Left colon (tissue), 2 donors: ENCODE data around the gene ZMIZ1. TPM values are rescaled to one million over a fixed set of nuclear protein-coding genes. Genes with fewer than 3 reads are reported as not detected.

Source experiments
- ATAC-seq: fragments of 200-7000 bp; cut with Tn5 transposase; one replicate; pipeline ENCODE4 v1.9.1; 2020; ENCODE audit warnings: mild to moderate bottlenecking, moderate library complexity
- DNase-seq, 2 donors: peaks; one replicate each; pipeline ENCODE4 v3.0.0-alpha.2; 2020
- intact Hi-C, 2 donors: fragments of 100-400 bp; cut with DNase I in 1 of 2; cut with micrococcal nuclease in 1 of 2; formaldehyde crosslinking; loops; one replicate each; pipeline versions ENCODE4 v1.11.2 to v1.14.0; 2022; cut with DNase I, micrococcal nuclease
- total RNA-seq, 2 donors: library from RNA; stranded (reverse); fragmentation: NEBNext Ultra II Directional; extraction: Animal tissue kit (Norgen Biotek cat#: 25700); gene quantifications; one replicate each; pipeline ENCODE4 v1.2.1, GENCODE V29; 2021
- donor health status: DM: no; HTN: no; CAD: no.
- donor health status: DM: yes; HTN: yes; CAD: no.

The ZMIZ1 gene
- total RNA-seq, 2 donors from 2014 or later, result 50.7 to 63.9 TPM

DNA sequence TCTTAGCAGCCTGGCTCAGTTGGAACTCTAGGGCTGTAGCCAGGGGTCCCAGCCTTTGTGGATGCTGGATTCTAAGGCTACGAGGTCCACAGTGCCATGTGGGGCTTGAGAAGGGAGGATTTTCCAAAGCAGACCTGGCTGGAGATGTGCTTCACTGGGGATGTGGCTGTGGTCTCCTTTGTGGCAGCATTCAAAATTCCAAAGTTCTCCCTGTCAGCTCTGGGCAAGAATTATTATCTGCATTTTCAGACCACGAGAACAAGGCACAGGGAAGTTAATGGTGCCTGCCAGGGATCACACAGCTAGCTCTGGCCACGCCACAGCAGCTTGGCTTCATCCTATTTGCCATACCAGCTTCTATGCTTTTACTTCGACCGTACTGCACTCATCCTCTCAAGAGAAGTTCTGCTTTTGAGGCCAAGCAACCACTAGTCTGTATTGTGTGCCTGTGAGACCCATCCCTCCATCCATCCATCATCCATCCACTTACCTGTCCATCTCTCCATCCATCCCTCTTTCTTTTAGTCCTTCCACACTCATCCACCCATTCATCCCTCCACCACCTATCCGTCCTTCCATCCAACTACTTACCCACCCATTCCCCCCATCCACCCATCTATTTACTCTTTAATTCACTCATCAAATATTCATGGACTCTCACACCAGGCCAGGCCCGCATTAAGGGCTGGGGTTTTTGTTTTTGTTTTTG is 71.5 kb downstream of the ZMIZ1 start:
- ATAC-seq, result no peak
- intact Hi-C loops, result no loop called here

DNA sequence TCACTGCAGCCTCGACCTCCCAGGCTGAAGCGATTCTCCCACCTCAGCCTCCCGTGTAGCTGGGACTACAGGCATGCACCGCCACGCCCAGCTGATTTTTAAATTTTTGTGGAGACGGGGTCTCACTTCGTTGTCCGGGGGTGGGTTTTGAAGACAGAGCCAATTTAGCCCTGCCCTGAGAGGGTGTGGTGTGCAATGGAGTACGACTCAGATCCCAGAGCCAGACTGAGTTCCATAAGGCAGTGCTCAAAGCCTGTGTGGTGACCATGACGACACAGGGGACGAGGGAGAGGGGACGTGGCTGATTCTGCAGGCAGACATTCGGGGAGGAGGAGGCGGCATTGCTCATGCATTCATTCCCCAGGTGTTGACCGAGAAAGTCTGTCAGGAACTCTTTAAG is 72.1 kb downstream of the ZMIZ1 start:
- DNase-seq (no peak), ATAC-seq (no peak)
- intact Hi-C loops, result no loop called here

More for the DNA sequence above, 71.5 kb downstream of the ZMIZ1 start:
- no peak for DNase-seq

DNA sequence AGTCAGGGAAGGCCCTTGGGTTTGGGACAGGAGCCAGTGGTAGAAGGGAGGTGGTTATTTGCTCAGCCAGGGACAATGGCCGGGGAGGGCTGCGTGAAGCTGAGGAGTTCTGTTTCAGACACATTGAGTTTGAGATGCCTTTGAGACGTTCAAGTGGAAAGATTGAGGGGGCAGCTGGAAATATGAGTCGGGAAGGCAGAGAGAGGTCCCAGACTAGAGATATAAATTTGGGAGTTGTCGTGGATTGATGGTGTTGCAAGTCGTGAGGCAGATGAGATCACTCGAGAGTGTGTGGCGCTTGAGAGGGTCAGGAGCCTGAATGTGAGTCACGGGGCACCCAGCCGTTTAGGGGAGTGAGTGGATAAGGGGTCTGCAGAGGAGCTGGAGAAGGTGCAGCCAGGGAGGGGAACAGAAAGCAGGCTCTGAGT is 73.3 kb downstream of the ZMIZ1 start:
- DNase-seq (no peak), ATAC-seq (no peak)
- intact Hi-C loops, result no loop called here

DNA sequence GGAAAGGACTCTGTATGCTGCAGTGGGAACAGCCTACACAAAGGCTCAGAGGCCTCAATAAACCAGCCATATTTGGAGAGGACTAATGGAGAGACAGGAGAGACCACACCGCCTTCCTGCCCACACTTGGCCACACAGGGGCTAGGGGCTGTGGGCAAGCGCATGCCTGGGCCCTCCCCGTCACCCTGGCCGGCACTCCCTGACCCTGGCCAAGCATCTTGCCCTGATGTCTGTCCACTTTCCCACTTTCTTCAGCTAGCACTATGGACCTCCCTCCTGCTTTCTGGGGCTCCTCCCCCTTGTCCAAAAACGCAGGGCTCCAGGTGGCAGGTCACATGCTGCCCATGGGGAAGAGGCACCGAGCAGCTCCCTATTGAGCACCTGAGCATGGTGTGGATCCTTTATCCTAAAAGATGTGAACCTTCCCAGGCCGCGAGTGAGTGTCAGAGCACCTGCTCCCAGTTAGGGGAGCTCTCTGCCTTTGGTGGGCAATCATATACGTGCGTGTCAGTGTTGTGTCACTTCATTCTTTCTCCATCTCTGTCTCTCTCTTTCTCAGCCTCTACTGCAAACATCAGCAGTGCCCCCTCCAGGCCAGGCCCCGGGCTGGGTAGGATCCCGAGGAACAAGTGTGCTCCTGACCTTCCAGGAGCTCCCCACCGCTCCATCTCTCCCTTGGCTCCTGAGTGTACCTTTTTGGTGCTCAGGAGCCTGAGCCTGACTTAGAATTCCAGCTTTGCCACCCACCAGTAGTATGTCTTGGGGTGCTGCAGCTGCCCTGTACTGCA is 74.0 kb downstream of the ZMIZ1 start:
- intact Hi-C loops, result no loop called here
- DNase-seq (no peak), ATAC-seq (no peak)

DNA sequence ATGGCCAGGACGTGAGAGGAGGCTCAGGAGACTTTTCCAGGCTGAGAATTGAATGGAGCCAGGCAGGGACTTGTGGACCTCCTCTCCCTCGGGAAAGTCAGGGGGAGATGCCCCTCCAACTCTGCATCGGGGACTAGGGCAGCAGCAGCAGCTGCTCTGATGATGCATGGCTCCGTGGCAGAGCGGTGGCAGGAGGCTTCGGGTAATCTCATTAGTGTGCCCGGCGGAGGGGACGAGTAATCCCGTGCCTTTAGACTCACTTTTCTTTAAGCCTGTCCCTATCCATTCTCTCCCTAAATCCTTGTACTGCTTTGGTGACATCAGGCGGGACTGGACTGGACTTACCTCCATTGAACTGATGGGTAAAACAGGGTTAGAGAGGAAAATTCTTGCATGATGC is 75.1 kb downstream of the ZMIZ1 start:
- DNase-seq, result no peak
- ATAC-seq, result no peak
- intact Hi-C loops, result no loop called here

DNA sequence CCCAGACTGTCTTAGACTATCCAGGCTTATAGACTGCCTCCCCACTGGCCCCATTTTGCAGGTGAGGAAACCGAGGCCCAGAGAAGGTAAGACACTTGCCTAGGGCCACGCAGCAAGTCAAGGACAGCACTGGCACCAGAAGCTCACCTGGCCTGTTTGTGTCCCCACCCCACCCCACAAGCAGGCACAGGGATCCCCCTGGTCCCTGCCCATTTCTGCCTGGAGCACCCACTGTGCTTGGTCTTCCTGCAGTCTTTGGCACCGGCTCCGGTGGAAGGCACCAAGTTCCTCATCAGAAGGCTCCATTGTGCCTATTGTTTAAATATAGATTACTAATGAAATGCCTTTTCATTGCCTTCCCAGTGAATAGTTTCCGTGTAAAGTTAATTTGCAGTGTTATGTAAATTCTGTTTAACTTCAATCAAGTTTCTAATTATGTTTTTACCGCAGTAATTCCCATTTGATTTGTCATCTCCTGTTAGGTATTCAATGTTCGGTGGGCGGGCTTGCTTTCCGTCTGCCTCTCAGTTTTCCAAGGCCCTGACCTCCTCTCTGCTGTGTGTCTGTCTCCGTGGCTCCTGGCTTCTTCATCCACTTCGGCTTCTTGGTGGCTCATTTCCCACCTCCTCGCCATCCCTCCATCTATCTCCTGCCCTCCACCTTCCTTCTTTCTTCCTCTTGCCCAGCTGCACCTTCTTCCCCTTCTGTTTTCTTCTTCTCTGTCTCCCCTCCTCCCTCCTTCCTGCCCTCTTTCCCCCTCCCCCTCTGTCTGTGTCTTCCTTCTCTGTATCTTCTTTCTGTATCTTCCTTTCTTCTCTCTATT is 75.8 kb downstream of the ZMIZ1 start:
- intact Hi-C loops, result no loop called here
- DNase-seq (no peak), ATAC-seq (no peak)

DNA sequence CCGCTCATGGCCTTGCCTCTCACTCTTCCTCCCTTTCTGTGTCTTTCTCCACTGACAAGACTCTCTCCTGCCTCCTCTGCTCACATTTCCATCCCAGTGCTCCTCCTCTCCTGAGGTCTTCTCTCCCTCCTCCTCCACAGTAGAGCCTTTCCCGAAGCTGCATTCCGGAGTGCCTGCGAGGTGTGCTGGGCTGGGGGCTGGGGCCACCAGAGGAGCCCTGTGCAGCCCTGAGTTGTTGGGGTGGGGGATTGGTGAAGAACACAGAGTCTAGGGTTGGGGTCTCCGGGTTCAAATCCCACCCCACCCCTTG is 76.4 kb downstream of the ZMIZ1 start:
- intact Hi-C loops, result no loop called here
- no peak for ATAC-seq
- no peak for DNase-seq

DNA sequence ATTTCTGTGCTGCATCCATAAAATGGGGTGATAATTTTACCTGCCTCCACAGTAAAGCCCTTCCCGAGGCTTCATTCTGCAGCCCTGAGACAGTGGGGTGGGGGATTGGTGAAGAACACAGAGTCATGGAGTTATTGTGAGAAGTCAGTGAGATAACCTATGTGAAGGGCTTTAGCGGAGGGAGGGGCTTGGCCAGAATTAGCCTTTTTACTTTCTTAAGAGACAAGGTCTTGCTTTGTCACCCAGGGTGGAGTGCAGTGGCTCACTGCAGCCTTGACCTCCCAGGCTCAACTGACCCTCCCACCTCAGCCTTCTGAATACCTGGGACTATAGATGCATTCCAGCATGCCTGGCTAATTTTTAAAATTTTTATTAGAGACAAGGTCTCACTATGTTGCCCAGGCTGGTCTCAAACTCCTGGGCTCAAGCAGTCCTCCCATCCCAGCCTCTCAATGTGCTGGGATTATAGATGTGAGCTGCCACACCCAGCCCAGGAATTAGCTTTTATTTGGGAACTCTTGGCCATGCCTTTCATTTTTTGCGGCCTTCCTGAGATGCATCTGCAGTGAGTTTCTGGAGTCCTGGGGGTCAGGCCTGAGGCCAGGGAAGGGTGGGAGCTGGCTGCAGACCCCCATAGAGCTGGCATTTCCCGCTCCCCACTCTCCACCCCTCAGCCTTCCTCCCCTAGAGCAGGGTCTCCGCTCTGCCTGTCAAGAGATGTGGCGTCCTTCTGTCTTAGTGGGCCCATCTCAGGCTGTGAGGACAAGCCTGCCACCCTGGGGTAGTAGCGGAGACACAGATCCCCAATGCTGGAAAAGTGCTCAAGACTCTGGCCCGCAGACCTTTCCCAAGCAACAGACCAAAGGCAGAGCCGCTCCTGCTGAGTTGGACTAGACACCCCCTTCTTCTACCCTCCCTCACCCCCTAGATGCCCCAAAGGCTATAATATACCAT is 77.0 kb downstream of the ZMIZ1 start:
- intact Hi-C loops, result no loop called here
- ATAC-seq (no peak), DNase-seq (no peak)

DNA sequence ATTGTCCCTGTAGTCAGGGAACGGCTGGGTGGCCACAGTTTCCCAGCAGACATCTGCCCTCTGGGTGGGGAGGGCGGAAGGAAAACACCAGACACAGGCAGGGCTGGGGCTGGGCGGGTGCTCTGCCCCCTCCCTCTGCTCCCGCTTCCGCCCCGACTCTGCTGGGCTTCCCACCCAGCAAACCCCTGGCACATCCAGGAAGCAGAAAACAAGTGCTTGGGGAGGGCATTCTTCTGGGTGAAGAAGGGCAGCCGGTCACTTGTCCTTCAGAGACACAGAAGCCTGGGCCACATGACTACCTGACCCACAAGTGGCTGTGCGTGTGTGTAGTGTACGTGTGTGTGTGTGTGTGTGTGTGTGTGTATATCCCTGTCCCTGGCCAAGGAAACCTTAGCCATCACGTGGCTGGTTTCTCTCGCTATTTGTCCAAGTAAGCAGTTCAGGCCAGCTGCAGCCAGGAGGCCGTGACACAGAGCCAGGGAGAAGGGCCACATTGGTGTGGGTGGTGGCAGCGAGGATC is 77.9 kb downstream of the ZMIZ1 start:
- ATAC-seq, result no peak

DNA sequence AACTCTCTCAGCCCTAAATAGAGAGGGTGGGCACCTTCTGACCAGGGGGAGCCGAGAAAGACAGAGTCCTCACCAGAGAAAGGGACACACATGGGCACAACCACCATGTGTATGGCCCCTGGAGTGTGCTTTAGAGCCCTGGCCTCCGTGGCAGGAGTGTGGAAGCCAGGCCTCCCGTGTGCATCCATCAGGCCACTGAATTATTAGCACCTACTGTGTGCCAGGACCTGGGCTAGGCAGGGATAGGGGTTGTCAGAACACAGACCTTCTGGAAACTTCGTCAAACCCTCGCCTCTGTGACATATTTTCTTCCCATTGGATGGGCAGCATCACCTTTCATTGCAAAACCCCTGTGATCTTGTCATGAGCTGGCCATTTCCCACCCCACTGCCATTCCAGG is 78.5 kb downstream of the ZMIZ1 start:
- intact Hi-C loops, result no loop called here
- ATAC-seq (no peak), DNase-seq (no peak)

More for the DNA sequence above, 77.9 kb downstream of the ZMIZ1 start:
- peak; percentile 45 to 69 for DNase-seq
- intact Hi-C loops, result no loop called here

DNA sequence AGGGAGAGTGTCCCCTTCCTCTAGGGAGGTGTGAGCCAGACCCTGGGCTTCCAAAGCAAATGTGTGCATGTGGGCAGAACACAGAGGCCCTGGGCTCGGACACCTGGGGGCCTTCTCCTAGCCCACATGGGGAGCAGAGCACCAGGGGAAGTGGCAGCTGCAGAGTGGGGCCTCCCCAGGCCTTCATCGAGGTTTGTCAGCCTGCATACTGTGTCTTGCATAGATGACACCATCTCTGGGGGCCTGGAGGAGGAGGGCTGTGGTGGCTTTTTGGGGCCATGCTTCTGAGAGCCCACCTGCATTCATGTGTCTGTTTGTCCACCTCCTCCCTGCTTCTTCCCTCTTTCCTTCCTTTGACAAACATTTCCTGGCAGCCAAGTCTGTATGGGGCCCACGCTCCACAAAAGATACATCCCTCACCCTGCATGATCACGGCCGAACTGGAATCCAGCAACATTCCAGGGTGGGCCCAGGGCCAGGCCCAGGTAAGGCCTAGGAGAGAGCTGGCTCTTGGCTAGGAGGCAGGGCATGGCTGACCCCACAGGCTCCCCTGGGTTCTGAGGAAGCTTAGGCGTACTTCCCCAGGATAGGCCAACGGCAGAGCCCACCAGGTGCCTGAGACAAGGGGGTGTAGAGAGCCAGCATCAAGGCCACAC is 79.2 kb downstream of the ZMIZ1 start:
- no peak for DNase-seq
- no peak for ATAC-seq
- intact Hi-C loops, result no loop called here

DNA sequence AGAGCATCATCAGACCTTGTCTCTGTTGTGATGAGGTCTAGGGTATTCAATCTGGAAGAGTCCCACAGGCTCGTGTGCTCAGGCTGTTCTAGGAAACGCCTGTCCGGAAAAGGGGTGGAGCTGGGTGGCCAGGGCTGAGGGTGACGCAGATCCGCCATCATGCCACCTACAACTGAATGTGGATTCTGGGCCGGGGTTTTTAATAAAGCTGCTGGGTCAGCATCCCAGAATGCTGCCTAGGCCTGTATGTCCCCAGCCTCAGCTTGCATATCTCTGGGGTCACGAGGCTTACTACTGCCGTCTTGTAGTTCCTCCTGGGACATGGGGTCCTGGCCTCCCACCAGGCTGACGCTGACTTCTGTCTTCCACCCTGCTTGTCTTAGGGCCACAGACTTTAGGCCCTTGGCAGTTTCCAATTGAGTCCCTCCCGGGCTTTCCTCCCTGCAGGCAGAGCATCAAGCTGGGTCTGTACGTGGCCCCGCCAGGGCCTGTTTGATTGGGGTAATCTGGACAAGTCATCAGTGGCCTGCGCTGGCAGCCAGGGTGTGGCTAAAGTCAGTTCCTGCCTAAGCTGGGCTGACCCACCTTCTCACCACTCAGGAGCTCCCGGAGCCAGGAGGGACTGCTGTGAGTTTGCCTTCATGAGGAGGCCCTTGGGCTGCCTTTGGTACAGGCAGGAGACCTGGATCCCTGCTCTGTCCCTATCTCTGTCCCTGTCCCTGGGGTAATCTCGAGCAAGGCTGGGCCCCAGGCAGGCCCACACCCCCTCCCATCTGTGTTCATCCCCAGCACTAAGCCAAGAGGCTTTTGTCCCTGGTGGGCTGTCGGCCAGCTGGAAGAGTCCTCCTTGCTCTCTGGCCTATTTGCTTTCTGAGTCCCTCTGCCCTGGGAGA is 79.9 kb downstream of the ZMIZ1 start:
- ATAC-seq (peak; percentile 63), DNase-seq (peak; percentile 66 to 67)
- intact Hi-C loops, result no loop called here

DNA sequence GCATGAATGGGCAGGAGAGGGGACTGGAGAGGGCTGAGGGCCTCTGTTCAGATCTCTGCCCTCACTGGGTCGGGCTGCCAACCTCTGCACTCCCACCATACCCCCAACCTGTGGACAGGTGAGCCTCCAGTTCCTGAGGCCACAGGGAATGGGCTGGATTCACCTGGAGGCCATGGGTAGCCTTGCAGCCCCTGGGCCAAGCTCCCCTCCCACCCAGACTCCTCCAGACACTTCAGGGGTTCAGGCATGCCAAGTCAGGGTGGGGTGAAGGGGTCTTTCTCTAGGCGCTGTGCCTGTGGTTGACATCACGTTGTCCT is 80.5 kb downstream of the ZMIZ1 start:
- DNase-seq (no peak), ATAC-seq (peak; percentile 2)
- intact Hi-C loops, result no loop called here

DNA sequence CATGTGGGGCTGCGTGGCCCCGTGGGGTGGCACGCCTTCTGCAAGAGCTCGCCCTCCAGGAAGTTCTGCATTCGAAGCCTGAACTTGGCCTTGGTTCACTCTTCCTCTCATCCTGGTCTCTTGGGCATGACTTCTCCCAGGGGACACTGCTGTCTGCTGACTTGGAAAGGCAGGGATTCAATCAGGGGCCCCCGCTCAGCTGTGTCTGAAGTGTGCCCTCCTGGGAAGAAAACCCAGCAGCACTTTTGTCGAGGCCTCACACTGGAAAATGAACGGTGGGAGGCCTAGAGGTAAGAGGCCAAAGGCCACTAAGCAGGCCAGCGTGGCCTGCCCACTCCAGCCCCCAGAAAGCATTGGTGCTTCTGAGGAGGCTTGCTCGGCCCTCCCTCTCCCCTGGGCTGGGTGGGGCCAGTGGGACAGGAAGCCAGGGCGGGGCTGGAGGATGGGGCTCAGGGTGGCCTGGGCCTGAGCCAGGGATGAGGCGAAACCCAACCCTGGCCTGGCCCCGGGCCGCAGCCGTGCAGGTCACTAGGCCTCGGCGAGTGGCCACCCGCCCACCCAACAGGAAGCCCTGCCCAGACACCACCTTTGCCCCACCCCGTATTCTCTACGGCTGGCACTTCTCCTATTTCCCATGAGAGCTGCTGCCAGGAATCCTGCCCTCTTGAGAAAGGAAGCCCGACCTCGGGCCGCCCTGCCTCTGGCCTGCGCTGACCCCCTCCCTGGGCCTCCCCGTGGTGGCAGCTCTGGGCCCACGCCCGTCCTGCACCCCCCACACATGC is 81.1 kb downstream of the ZMIZ1 start:
- peak; percentile 79 to 81 for DNase-seq
- intact Hi-C loops, result no loop called here
- ATAC-seq, result peak; percentile 76

DNA sequence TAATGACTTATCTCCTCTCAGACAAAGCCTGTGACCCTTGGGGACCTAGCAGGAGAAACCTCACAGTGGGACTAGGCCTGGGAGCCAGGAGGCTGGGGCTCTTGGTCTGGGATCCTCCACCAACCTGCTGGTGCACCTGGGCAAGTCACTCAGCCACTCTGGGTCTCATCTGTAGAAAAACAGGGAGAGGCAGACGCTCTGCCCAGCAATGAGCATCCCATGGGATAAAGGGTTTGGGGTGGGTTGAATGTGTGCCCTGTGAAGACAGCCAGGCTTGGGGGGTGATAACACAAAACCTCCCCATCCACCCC is 81.6 kb downstream of the ZMIZ1 start:
- no peak for DNase-seq
- intact Hi-C loops, result no loop called here
- ATAC-seq, result no peak

DNA sequence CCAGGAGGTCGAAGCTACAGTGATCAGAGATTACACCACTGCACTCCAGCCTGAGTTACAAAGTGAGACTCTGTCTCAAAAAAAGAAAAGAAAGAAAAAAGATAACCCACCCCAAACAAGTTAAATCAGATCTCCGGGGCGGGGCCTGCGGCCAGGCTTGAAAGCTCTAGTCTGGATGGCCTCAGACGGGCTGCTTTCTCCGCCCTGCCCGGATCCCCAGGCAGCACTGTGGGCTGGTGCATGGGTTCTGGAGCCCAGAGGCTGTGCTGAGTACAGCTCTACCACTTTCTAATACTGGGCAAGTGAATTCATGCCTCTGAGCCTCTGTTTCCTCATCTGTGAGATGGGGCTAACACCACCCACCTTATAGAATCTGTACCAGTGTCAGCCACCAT is 83.7 kb downstream of the ZMIZ1 start:
- intact Hi-C loops, result no loop called here
- ATAC-seq (no peak), DNase-seq (no peak)

DNA sequence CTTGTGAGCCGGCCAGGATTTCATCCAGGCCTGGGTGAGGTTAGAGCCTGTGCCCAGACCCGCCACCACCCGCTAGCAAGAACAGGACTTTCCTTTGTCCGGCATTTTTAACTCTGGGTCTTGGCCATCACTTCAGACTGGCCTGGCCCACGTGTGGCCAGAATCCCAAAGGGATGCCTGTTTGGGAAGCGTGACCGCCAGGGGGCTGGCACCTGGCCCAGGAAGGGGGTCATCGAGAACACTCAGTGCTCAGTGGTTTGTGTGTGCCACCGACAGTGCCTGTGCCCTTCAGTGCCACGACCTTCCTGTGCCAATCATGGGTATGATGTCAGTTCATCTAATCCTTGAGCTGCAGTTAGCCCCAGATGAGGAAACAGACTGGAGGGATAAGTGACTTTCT is 85.0 kb downstream of the ZMIZ1 start:
- DNase-seq (no peak), ATAC-seq (no peak)
- intact Hi-C loops, result no loop called here
